Fibroblast of peridontal ligament (primary cell): ENCODE results near the gene CIB1.
"Not testable (repeated sequence)": the region's sequence is repeated elsewhere in the genome, so short reads cannot be mapped to it uniquely, and the experiment has no call there.

ENCODE experiments used
- DNase-seq: peaks from one replicate; pipeline ENCODE4 v3.0.0-alpha.2; 2010; ENCODE audit errors: extremely low read depth

The CIB1 gene

GRCh38 chr15:90192961-90193786 lies 40.6 kb downstream of the CIB1 start:
- DNase-seq: no peak

GRCh38 chr15:90191794-90192509 lies 41.8 kb downstream of the CIB1 start:
- DNase-seq: no peak

- no peak for DNase-seq
Measured at GRCh38 chr15:90191344-90191687, 42.4 kb downstream of the CIB1 start.

- no peak for DNase-seq
Measured at GRCh38 chr15:90190606-90191343, 43.0 kb downstream of the CIB1 start.

GRCh38 chr15:90189781-90190467 lies 43.8 kb downstream of the CIB1 start:
- DNase-seq: no peak

- DNase-seq: no peak
Measured at GRCh38 chr15:90188914-90189748, 44.6 kb downstream of the CIB1 start.

- DNase-seq: not testable (repeated sequence)
Measured at GRCh38 chr15:90188065-90188464, 45.7 kb downstream of the CIB1 start.

GRCh38 chr15:90187257-90187868 lies 46.4 kb downstream of the CIB1 start:
- DNase-seq: no peak

- DNase-seq: no peak
Measured at GRCh38 chr15:90184786-90185704, 48.7 kb downstream of the CIB1 start.

- DNase-seq: peak; percentile 34
Measured at GRCh38 chr15:90184119-90184785, 49.5 kb downstream of the CIB1 start.

GRCh38 chr15:90181776-90182175 lies 52.0 kb downstream of the CIB1 start:
- DNase-seq: no peak
